ENCODE measurements around the gene APOBEC2.

DNA sequence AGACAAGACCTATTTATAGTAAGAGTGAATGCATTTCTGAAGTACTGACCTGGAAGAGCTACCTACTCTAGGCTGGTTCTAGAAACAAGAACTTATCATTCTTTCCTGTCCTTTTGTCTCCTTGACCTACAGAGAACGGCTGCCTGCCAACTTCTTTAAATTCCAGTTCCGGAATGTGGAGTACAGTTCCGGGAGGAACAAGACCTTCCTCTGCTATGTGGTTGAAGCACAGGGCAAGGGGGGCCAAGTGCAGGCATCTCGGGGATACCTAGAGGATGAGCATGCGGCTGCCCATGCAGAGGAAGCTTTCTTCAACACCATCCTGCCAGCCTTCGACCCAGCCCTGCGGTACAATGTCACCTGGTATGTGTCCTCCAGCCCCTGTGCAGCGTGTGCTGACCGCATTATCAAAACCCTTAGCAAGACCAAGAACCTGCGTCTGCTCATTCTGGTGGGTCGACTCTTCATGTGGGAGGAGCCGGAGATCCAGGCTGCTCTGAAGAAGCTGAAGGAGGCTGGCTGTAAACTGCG, 8.3 kb downstream of the APOBEC2 start:
- TF ChIP-seq, protein P1, sequence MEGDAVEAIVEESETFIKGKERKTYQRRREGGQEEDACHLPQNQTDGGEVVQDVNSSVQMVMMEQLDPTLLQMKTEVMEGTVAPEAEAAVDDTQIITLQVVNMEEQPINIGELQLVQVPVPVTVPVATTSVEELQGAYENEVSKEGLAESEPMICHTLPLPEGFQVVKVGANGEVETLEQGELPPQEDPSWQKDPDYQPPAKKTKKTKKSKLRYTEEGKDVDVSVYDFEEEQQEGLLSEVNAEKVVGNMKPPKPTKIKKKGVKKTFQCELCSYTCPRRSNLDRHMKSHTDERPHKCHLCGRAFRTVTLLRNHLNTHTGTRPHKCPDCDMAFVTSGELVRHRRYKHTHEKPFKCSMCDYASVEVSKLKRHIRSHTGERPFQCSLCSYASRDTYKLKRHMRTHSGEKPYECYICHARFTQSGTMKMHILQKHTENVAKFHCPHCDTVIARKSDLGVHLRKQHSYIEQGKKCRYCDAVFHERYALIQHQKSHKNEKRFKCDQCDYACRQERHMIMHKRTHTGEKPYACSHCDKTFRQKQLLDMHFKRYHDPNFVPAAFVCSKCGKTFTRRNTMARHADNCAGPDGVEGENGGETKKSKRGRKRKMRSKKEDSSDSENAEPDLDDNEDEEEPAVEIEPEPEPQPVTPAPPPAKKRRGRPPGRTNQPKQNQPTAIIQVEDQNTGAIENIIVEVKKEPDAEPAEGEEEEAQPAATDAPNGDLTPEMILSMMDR (conservative IDR thresholded peaks at IDR 0.05; ENCODE audit: low read length) = no peak
- TF ChIP-seq EZH2phosphoT487 (IDR thresholded peaks at IDR 0.05; ENCODE audit: borderline replicate concordance, low read depth, low read length) = no peak
